Stimulated activated CD4-positive, alpha-beta T cell treated with anti-CD3 and anti-CD28 coated beads, Interleukin-2, amount 100 ng/mL, for 24 hours (primary cell): ENCODE data around the gene FERMT1.
"Not testable (repeated sequence)": the region's sequence is repeated elsewhere in the genome, so short reads cannot be mapped to it uniquely, and the experiment has no call there.

Source experiments
- DNase-seq, 2 donors: peaks; one replicate each; pipeline ENCODE4 v3.0.0-alpha.2; 2020

The FERMT1 gene

GRCh38 chr20:6114696-6115095, 8.1 kb downstream of the FERMT1 start:
- no peak for DNase-seq

GRCh38 chr20:6113951-6114350, 8.9 kb downstream of the FERMT1 start:
- no peak for DNase-seq

DNA sequence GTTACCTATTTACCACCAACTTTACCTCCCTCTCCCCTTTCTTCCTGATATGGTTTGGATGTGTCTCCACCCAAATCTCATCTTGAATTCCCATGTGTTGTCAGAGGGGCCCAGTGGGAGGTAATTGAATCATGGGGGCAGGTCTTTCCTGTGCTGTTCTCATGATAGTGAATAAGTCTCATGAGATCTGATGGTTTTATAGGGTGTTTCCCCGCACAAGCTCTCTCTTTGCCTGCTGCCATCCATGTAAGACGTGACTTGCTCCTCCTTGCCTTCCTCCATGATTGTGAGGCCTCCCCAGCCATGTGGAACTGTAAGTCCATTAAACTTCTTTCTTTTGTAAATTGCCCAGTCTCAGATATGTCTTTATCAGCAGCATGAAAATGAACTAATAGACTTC, 9.9 kb downstream of the FERMT1 start:
- not testable (repeated sequence) for DNase-seq

DNA sequence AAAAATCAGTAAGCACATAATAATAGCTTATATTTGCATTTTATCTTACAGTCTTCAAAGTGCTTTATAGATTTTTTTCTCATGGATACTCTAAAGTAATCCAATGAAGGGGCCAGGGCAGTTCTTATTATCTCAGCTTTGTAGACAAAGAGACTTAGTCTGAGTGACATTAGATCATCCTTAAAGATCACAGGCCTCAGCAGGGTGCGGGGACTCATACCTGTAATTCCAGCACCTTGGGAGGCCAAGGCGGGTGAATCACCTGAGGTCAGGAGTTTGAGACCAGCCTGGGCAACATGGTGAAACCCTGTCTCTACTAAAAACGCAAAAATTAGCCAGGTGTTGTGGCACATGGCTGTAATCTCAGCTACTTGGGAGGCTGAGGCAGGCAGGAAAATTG, 14.5 kb downstream of the FERMT1 start:
- no peak for DNase-seq

DNA sequence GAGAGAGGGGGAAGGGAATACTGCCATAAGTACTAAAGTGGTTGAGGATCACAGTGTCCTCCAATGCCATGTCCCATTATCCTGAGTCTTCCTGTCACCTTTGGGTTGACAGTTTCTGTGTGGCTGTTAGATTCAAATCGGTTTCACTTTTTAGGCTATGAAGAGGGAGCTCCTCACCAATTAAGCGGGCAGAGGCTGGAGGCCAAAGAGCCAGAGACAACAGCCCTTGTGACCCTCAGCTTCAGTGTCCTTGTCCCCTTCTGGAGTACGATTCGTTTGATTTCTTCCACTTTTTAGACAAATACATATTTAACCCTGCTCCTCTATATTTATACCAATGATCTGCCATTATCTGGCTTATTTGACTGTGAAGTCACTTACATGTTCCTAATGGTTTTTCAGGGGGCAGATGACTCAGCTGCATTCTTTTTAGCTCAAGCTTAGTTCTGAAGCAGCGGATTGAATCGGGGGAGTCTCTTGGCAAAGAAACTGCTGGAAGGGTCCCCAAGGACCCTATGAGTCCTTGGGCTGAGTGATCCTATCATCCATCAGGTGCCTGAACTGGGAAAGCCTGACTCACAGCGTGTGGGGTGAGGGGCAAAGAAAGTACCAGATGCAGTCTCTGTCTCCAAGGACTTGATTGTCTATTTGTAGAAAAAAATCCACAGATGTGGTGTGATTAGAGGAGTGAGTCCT, 18.2 kb downstream of the FERMT1 start:
- DNase-seq: no peak

- DNase-seq: no peak
Measured at GRCh38 chr20:6103301-6103700, 19.5 kb downstream of the FERMT1 start.

GRCh38 chr20:6101346-6101745, 21.5 kb downstream of the FERMT1 start:
- no peak for DNase-seq

GRCh38 chr20:6100246-6100645, 22.6 kb downstream of the FERMT1 start:
- DNase-seq: no peak

DNA sequence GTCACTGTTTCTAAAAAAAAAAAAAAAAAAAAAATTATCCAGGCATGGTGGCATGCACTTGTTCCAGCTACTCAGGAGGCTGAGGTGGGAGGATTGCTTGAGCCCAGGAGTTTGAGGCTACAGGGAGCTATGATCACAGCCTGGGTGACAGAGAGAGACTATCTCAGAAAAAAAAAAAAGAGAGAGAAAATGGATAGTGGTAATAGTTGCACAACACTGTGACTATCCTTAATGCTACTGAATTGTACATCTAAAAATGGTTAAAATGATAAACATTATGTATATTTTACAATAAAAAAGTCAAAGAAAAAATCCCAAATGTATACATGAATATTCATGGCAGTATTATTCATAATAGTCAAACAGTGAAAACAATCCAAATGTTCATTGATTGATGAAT, 23.0 kb downstream of the FERMT1 start:
- no peak for DNase-seq

DNA sequence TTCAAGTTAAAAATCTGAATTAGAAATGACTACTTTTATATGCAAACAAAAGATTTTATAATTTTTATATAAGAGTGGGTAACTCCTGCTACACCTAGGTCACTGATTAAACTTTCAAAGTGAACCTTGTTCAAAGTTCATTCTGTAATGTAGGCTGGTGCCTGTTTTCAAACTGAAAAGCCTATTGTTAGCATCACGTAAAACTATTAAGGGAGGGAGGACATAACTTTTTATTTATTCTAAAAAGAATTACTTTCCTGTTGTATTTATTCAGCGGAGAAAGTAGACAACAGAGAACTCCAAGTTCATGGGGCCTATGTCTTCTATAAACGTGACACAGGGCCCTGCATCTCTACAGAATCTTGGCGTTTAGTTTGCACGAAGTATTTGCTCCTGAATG, 27.4 kb downstream of the FERMT1 start:
- DNase-seq: no peak

DNA sequence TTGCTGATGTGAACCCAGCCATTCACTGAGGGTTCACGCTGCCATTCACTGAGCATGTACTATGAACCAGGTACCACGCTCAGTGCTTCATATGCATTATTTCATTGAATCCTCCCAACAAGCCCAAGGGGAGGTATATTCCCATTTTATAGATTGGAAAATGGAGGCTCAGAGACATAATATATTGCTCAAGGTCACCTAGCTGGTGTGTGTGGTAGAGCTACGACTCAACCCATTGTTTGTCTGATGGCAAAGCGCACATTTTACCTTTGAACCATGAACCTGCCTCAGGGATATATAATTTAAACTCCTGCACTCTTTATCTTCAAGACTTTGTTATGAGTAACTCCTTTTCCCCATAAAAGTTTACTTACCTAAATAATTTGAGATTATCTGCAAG, 28.3 kb downstream of the FERMT1 start:
- no peak for DNase-seq

GRCh38 chr20:6094063-6094462, 28.8 kb downstream of the FERMT1 start:
- DNase-seq: no peak

GRCh38 chr20:6091661-6092060, 31.2 kb downstream of the FERMT1 start:
- DNase-seq: no peak

DNA sequence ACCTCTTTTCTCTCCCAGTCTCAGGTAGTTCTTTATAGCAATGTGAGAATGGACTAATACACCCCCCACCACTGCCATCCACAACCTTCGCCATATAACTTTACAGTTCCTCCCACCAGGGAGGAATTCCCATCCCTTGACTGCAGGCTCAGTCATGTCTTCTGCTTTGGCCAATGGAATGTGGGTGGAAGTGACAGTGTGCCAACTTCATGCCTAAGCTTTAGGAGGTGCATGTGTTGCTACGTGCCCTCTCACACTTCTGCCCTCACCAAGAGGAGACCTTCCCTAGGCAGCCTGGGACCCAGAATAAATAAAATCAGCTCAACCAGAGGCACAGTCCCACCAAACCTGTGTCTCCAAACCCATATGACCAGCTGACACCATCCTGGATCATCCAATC, 36.0 kb downstream of the FERMT1 start:
- DNase-seq: no peak

GRCh38 chr20:6083926-6084325, 38.9 kb downstream of the FERMT1 start:
- DNase-seq: no peak

DNA sequence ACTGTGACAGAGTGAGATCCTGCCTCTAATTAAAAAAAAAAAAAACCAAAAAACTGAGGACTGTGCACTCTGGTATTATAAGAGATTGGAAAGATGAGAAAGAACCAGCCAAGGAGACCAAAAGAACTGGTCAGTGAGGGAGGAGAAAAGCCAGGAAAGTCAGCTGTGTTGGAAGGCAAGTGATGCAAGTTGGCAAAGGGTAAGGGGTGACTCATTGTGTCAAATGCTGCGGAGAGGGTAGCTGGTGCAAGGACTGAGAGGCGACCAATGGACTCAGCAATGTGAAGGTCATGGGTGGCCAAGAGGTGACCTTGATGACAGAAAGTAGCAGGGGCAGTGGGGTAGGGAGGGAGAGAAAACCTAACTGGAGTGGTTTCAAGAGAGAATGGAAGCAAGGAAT, 41.6 kb downstream of the FERMT1 start:
- DNase-seq: no peak

DNA sequence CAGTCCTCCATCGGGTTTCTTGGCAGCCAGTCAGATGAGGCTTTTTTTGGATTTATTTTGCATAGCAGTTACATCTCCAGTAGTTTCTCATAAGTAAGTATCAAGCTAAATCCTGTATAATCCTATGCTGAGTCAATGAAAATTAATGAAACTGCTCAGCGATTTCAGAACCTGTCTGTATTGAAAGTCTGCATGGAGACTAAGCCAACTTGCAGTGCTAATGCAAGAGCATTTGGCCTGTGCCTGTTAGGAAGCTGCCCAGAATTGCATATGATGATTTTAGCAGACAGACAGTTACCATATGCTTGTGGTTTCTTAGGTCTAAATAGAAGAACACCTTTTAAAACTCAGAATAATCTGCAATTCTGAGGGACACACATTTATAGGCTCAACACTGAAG, 43.8 kb downstream of the FERMT1 start:
- DNase-seq: no peak

GRCh38 chr20:6075428-6076219, 47.2 kb downstream of the FERMT1 start:
- no peak for DNase-seq

DNA sequence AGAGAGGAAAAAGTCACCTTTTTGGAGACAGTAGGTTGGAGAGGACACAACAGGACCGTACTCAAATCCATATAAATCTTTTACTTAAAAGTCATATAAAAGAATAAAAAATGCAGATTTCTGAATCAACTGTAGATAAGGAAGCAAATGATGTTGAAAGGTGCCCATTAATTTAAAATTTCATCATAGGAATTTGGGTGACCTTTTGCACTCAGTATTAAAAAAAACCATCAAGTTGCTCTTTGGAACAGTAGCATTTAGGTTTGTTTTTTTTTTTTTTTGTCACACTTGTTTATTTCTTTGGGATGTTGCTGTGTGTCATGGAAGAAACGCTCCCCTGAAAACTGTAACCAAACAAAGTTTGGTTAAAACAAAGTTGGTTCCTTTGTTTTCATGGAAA, 48.0 kb downstream of the FERMT1 start:
- no peak for DNase-seq

GRCh38 chr20:6074145-6074561, 48.7 kb downstream of the FERMT1 start:
- no peak for DNase-seq

DNA sequence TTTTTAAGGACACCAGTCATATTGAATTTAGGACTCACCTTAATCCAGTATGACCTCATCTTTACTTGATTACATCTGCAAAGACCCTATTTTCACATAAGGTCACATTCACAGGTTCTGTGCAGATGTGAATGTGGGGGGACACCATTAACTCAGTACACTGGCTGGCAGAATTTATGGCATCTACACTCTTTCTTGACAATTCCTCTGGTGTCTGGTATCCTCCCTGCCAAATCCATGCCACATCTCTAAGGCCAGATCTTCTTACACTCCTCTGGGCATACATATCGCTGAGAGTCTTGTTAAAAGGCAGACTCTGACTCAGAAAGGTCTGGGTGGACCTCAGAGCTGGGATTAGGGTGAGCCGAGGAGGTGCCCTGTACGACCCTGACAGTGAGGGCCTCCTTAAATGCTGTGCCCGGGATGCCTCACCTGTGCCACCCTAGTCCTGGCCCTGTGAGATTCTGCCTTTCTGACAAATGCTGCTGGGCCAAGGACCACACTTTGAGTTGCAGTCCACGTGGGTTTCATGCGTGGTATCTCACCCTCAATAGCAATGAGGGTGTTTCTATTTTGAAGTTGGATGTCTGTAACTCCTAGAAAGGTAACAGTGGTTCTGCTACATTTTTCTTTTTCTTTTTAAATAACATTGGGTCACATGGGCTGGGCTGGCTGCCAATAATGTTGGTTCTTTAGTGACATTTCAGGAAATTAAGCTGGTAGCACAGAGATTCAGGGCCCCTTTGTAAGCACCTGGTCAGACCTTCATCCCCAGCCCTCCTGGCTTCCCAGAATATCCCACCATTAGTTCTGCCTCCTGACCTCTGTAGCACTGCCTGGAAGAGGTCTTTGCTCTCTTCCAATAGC, 51.8 kb downstream of the FERMT1 start:
- no peak for DNase-seq

- DNase-seq: no peak
Measured at GRCh38 chr20:6069669-6070068, 53.2 kb downstream of the FERMT1 start.

DNA sequence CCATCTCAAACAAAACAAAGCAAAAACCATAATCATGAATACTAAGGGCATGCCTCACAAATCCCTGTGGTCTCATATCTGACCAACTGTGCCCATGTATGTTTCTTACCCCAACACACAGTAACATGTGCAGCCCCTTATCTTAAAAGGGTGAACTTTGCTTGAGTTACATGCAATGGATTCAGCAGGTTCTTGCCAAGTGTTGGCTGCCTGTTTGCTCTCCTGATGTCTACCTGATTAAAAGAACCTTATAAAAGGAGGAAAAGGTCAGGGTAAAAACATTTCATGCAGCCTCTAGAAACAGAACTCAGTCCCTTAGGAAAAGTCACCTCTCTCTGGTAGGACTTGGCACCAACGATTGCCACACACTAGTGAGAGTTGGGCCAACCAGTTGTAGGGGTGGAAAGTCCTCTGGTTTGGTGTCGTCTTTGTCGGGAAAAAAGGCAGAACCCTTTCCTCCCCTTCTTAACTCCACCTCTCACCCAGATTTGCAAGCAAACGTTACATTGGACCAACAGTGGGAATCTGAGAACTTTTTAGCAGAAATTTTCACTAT, 55.0 kb downstream of the FERMT1 start:
- DNase-seq: no peak
